NCI-H2081 treated with DMSO at 0.1 percent for 48 hours (cell line): Measurements from ENCODE around the gene OCA2.
"Not testable (repeated sequence)": the region's sequence is repeated elsewhere in the genome, so short reads cannot be mapped to it uniquely, and the experiment has no call there.

Source experiments
- DNase-seq: peaks from one replicate; lab custom pipeline; 2025; lab: John Stamatoyannopoulos, UW

Gene OCA2

DNA sequence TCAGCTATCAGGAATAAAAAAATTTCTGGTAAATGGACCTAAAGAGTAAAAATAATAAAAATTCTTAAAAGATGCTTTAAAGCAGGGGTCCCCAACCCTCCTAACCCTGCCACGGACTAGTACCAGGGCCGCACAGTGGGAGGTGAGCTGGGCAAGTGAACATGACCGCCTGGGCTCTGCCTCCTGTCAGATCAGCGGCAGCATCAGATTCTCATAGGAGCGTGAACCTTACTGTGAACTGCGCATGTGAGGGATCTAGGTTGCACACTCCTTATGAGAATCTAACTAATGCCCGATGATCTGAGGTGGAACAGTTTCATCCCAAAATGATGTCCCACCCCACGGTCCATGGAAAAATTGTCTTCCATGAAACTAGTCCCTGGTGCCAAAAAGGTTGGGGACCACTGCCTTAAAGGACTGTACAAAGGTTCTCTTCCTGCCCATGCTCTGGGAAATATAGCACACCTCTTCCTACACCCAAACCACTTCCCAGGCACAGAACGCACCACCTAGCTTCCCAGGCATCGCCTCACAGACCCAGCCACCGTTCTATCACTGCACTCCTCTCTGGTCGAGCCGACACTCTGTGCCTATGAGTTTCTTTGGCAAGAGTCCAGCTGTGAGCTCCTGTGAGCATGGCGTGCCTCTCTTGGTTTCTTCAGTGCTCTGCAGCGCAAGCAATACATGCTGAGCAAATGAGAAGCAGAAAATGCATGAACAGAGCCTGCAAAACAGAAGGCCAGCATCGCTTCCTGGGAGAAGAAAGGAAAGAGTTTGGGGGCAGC is 104.9 kb downstream of the OCA2 start:
- no peak for DNase-seq

- DNase-seq, result no peak
Measured at GRCh38 chr15:27993544-27993943, 105.6 kb downstream of the OCA2 start.

- DNase-seq, result no peak
Measured at GRCh38 chr15:27990521-27991515, 108.3 kb downstream of the OCA2 start.

- no peak for DNase-seq
Measured at GRCh38 chr15:27989838-27990237, 109.3 kb downstream of the OCA2 start.

DNA sequence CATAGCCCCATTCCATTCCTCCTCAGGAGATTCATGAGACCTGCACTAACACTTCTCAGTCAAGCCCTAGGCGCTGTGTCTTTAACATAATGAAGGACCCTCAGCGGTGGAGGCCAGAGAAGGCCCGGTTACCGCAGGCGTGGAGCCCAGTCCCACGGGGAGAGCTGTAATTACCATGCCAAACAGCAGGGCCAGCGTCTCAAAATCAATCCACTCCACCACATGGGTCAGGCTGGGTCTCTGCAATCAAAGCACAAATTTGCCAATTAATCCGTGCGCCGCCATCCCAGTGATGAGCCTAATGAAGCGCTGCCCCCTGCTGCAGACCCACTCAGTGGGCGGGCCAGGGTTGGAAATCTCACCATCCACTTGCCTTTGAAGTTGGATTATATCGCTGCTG is 109.7 kb downstream of the OCA2 start:
- DNase-seq, result no peak

- no peak for DNase-seq
Measured at GRCh38 chr15:27985099-27985498, 114.0 kb downstream of the OCA2 start.

DNA sequence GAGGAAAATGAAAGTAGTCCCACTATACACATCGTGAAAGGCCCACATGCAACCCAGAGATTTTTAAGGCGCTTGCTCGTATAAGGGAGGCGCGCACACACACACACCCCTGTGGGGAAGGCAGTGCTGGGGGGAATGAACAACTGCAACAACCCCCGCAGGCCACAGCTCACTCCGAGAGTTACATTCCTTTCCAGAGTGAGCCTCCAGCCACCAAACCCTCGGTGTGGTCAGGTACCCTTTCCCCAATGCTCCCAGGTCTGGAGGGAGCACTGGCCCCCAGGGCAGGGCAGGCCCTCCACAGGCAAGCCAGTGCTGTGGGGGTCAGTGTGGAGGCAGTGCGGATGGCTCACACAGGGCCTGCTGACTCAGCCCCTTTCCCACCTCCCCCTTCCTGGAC is 115.6 kb downstream of the OCA2 start:
- no peak for DNase-seq

DNA sequence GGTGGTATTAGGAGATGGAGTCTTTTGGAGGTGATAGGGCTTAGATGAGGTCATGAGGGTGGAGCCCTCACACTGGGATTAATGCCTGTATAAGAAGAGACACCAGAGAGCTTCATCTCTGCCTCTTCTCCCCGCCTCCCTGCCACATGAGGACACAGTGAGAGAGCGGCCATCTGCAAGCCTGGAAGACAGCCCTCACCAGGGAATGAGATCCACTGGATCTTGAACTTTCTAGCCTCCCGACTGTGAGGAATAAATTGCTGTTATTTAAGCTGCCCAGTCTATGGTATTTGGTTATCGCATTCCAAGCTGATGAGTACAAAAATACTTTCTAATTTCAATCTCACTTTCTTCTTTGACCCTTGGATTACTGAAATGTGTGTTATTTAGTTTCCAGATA is 121.4 kb downstream of the OCA2 start:
- DNase-seq, result no peak

- no peak for DNase-seq
Measured at GRCh38 chr15:27973886-27974285, 125.2 kb downstream of the OCA2 start.

DNA sequence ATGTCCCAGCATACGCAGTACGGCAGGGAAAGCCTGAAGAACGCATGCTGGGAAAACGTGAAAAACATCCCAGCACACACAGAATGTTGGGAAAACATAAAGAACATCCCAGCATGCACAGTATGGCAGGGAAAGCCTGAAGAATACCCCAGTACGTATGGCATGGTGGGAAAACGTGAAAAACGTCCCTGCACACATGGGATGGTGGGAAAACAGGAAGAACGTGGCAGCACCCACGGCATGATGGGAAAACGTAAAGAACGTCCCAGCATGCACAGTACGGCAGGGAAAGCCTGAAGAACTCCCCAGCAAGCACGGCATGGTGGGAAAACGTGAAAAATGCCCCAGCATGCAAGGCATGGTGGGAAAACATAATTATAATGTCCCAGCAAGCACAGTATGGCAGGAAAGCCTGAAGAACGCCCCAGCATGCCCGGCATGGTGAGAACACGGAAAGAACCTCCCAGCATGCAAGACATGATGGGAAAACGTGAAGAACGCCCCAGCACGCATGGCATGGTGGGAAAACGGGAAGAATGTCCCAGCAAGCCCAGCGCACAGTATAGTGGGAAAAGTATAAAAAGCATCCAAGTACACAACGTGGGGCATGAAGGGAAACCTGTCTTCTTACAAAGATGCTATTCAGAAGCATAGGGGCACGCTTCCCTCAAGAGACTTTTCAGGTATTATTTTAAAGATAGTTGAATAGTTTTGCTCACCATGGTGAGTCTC is 128.3 kb downstream of the OCA2 start:
- DNase-seq, result no peak

DNA sequence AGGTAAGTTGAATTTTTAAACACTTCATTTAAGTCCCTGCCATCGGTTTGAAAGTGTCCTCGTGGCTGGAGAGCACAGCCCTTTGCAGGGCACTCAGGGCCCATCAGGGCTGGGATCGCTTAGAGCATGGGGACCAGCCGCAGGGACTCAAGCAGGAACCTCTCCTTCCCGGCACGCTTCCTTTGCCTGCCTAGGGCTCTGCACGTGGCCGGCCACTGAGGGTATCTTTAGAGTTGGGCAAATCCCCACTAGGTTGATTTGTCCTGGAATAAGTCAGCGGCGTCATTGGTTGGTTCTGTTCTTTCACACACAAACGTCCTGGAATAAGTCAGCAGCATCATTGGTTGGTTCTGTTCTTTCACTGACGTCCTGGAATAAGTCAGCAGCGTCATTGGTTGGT is 131.6 kb downstream of the OCA2 start:
- DNase-seq, result no peak

DNA sequence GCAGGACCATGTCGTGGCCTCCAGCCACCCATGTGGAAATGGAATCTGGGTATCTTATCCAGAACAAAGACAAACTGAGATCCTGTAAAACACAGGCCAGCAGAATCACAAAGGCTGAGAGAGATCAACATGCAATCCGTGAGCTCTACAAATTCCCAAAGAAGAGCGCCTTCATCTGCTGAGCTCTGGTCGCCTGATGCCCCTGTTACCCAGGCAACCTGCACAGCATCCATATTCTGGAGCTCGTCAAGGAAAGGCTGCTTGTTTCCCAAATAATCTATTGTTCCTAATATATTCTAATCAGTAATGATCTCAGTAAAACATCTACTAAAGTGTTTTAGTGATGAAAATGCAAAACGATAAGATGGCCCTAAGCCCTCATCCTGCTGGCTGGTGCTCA is 133.6 kb downstream of the OCA2 start:
- DNase-seq, result no peak

DNA sequence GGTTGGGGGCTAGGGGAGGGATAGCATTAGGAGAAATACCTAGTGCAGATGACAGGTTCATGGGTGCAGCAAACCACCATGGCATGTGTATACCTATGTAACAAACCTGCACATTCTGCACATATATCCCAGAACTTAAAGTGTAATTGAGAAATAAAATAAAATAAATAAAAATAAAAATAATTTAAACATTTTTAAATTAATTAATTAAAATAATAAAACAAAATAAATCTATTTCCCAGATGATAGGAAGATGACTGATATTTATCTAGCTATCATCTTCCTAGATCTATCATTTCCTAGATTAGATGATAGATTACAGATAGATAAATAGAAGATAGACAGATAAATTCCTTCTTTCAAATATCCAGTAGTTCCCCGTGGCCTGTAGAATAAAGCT is 137.3 kb downstream of the OCA2 start:
- no peak for DNase-seq

DNA sequence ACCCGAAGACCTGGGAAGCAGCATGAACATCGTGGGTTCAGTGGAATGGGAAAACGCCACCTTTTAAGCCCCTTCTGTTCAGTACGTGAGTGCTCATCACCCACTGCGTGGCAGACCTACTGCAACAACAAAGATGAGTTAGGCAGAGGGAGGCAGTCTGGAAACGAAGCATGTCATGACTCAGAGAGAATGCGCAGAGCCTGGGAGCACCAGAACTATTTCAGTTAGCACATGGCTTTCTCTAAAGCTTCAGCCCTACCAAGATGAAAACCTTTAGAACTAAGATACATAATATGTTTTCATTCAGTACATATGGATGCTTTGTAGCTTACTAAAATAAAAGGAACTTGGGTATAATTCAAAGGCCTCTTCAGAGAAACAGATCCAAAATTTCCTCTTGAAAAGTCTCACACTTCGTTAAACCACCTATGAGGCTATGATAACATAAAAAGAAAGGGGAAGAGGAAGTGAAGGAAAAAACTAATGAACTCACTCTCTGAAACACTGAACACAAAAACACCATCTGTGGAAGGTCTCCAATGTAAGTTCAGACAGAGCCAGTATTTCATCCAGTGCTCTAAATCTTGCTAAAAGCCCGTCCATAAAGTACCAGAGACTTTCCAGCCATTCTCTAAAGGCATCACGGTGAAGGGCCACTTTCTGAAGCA is 140.1 kb downstream of the OCA2 start:
- no peak for DNase-seq

GRCh38 chr15:27956285-27956684 is 142.8 kb downstream of the OCA2 start:
- no peak for DNase-seq

DNA sequence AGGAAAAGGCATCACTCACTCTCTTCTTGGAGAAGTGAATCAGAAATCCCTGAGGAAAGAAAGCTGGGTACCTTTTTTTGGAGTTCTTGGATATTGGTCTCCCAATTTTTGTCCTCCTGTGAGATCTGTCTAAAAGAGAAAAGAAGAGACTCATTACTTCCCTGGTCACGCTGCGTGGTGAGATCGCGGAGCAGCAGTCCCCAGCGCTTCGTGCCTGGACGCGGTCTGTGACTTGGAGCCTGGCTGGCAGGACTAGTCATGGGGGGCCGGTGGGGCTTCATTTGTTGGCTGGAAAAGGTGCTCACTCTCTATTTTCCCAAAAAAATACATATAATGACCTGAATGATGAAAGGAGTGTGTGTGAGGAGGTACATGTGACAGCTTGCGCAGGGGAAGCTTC is 144.0 kb downstream of the OCA2 start:
- DNase-seq, result no peak

- not testable (repeated sequence) for DNase-seq
Measured at GRCh38 chr15:27952593-27952992, 146.5 kb downstream of the OCA2 start.

DNA sequence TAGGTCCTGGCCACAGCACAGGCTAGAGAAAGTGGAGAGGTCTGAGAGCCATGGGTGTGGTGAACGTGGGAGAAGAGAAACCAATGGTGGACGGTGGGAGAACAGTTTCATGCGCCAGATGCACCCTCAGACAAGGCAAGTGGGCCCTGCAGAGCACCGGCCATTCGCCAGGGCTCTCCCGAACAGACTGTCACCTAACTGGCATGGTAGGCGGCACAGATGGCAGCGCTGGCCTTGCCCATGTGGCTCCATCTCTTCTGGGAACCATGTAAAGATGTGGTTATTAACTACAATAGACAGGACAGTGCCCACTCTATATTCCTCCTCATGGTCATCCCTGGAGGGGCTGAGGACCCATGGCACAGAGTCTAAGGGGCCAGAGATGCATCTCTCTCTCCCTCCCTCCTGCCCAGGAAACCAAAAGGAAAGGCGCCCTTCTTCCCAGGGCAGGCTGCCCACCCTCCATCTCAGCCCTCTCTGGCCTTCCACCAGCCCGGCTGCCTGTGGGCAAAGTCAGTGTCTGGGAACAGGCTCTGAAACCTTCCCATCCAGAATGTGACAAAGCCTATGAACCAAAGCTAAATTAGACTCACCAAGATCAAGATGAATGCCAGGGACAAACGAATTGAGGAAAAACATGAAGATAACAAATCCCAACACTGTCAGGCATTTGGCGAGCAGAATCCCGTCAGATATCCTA is 147.8 kb downstream of the OCA2 start:
- DNase-seq, result no peak

DNA sequence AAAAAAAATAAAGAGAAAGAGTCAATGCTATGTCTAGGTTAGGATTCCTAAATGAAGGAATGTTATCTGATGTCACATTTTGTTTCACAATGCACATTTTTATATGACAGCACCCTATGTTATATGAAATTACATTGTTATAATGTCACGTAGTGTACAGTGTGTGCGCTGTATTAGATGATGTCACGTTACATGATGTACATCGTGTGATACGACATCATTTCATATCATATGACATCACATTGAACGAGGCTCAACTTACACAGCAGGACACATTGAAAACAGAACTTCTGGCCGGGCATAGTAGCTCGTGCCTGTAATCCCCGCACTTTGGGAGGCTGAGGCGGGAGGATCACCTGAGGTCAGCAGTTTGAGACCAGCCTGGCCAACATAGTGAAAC is 150.0 kb downstream of the OCA2 start:
- no peak for DNase-seq

DNA sequence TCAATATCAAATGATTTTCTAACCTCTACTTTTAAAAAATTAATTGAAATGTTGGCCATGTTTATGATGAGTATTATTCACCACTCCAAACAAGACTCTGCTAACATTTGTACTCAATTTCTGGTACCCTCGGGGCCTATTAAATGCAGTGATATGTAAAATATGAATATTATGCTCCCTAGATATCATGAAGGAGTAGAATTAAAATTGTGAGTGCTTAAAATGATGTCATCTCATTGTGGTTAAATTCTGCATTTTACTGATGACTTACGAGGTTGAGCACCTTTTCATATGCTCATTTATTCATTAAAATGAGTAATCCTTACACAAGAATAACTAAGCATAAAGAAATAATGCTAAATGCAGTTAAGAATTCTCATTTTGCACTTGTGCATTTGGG is 159.9 kb downstream of the OCA2 start:
- DNase-seq, result no peak

GRCh38 chr15:27937851-27938250 is 161.3 kb downstream of the OCA2 start:
- DNase-seq, result no peak
